ENCODE data around the gene CCR9. TPM values are rescaled to one million over a fixed set of nuclear protein-coding genes. Genes with fewer than 3 reads are reported as not detected.

Gene CCR9
- total and polyA plus RNA-seq, 8 donors, result 0.08 to 1.2 (median 1.1) TPM; not detected in 5

GRCh38 chr3:45940781-45941365, 54.5 kb downstream of the CCR9 start:
- Histone ChIP-seq H3K27ac (no peak overlapping the region), H3K4me3 (no peak overlapping the region), H3K27me3 (no peaks in the 10 kb centered on the region), H3K9me3 (no peaks in the 10 kb centered on the region), H3K36me3 (peaks cover 6 to 64% (median 44%) of the 10 kb centered on the region in 4 donors), H3K4me1 (peaks cover 20 to 33% (median 24%) of the 10 kb centered on the region in 4 donors)
- intact Hi-C loops (cut with DNase I; ENCODE audit: low total_unique reads), result loop anchor here (10.0 kb wide), 1 partner anchor 434 kb away; the partner anchor contains the start of gene CCR5
- 81 to 94% (median 91%) methylated on average over 6 of the region's 6 CpGs for WGBS, 5 donors
- no peak for DNase-seq
- no peak for TF ChIP-seq POLR2A (IDR thresholded peaks at IDR 0.05)
- no peak for TF ChIP-seq EP300 (IDR thresholded peaks at IDR 0.05)
- no peak for TF ChIP-seq CTCF (IDR thresholded peaks at IDR 0.05)
- TF ChIP-seq POLR2AphosphoS5 (IDR thresholded peaks at IDR 0.05), result no peak

GRCh38 chr3:45942051-45942825, 55.9 kb downstream of the CCR9 start:
- WGBS, 5 donors, result 23 to 55% (median 43%) methylated on average over 5 to 6 of the region's 6 CpGs
- Histone ChIP-seq H3K4me1 (peaks cover 20 to 33% (median 24%) of the 10 kb centered on the region in 4 donors), H3K27ac (peak overlapping the region in 3 of 5 donors; percentile 22 to 50 (median 25)), H3K27me3 (no peaks in the 10 kb centered on the region), H3K36me3 (peaks cover 14 to 64% (median 44%) of the 10 kb centered on the region in 4 donors), H3K9me3 (no peaks in the 10 kb centered on the region), H3K4me3 (no peak overlapping the region)
- DNase-seq, result peak; percentile 19 to 35
- intact Hi-C loops (cut with DNase I; ENCODE audit: low total_unique reads), result loop anchor here (10.0 kb wide), 1 partner anchor 433 kb away; the partner anchor contains the start of gene CCR5
- TF ChIP-seq EP300 (IDR thresholded peaks at IDR 0.05), result no peak
- TF ChIP-seq POLR2AphosphoS5 (IDR thresholded peaks at IDR 0.05), result no peak
- TF ChIP-seq CTCF (IDR thresholded peaks at IDR 0.05), result no peak
- no peak for TF ChIP-seq POLR2A (IDR thresholded peaks at IDR 0.05)

GRCh38 chr3:45943207-45943846, 57.0 kb downstream of the CCR9 start, which contains the start of gene CXCR6:
TSS of gene CXCR6 (plus strand) at chr3:45943464. CDS start at chr3:45946482, 3,018 bp downstream.
- Histone ChIP-seq H3K4me1 (peaks cover 20 to 35% (median 24%) of the 10 kb centered on the region in 4 donors), H3K4me3 (peak within 1 kb of the TSS in 1 of 4 donors; percentile 17), H3K9me3 (no peaks in the 10 kb centered on the region), H3K27ac (peak within 1 kb of the TSS in 4 of 5 donors; percentile 25 to 66 (median 50)), H3K27me3 (no peaks in the 10 kb centered on the region), H3K36me3 (peaks cover 22 to 68% (median 45%) of the 10 kb centered on the region in 4 donors)
- intact Hi-C loops (cut with DNase I; ENCODE audit: low total_unique reads), result loop anchor here (10.0 kb wide), 1 partner anchor 431 kb away; the partner anchor contains the start of gene CCR5
- TF ChIP-seq CTCF (IDR thresholded peaks at IDR 0.05) (no peak), POLR2AphosphoS5 (IDR thresholded peaks at IDR 0.05) (no peak), POLR2A (IDR thresholded peaks at IDR 0.05) (no peak), EP300 (IDR thresholded peaks at IDR 0.05) (no peak)
- DNase-seq, result no peak
- 86 to 94% (median 88%) methylated on average over 8 of the region's 8 CpGs for WGBS, 5 donors

Data from stomach (tissue), 9 donors.